Islet precursor cell (in vitro differentiated cells): ENCODE data around the gene JADE2.
"Not testable (repeated sequence)": the region's sequence is repeated elsewhere in the genome, so short reads cannot be mapped to it uniquely, and the experiment has no call there.

Experiments used
- DNase-seq: peaks from one replicate; pipeline ENCODE4 v3.0.0-alpha.2; 2018

JADE2 gene

GRCh38 chr5:134508521-134509195 lies 16.8 kb upstream of the JADE2 start:
- DNase-seq: no peak

GRCh38 chr5:134509308-134510040 lies 16.0 kb upstream of the JADE2 start:
- peak; percentile 97 for DNase-seq

- peak; percentile 97 for DNase-seq
Measured at GRCh38 chr5:134510970-134511795, 14.3 kb upstream of the JADE2 start.

- DNase-seq: peak; percentile 97
Measured at GRCh38 chr5:134511796-134512660, 13.4 kb upstream of the JADE2 start.

- no peak for DNase-seq
Measured at GRCh38 chr5:134512661-134512999, 12.8 kb upstream of the JADE2 start.

- no peak for DNase-seq
Measured at GRCh38 chr5:134515801-134516200, 9.7 kb upstream of the JADE2 start.

- not testable (repeated sequence) for DNase-seq
Measured at GRCh38 chr5:134516984-134517383, 8.5 kb upstream of the JADE2 start.

- no peak for DNase-seq
Measured at GRCh38 chr5:134517553-134517952, 7.9 kb upstream of the JADE2 start.

- no peak for DNase-seq
Measured at GRCh38 chr5:134519989-134520388, 5.5 kb upstream of the JADE2 start.

GRCh38 chr5:134521841-134522240 lies 3.6 kb upstream of the JADE2 start:
- no peak for DNase-seq

GRCh38 chr5:134523543-134524271 lies 1.8 kb upstream of the JADE2 start:
- no peak for DNase-seq

GRCh38 chr5:134524272-134524825 lies 1.1 kb upstream of the JADE2 start:
- DNase-seq: peak; percentile 91

GRCh38 chr5:134525683-134526482 lies 413 bp downstream of the JADE2 start:
- peak; percentile 93 for DNase-seq

GRCh38 chr5:134526483-134527155 lies 1.1 kb downstream of the JADE2 start:
- peak; percentile 65 for DNase-seq

GRCh38 chr5:134527156-134527960 lies 1.9 kb downstream of the JADE2 start:
- peak; percentile 98 for DNase-seq

GRCh38 chr5:134527961-134528424 lies 2.5 kb downstream of the JADE2 start:
- DNase-seq: no peak

- no peak for DNase-seq
Measured at GRCh38 chr5:134528556-134528955, 3.1 kb downstream of the JADE2 start.

- DNase-seq: no peak
Measured at GRCh38 chr5:134529460-134529859, 4.0 kb downstream of the JADE2 start.
